Fibroblast of skin of right quadriceps (primary cell): ENCODE data around the gene DNAJC22.
"Not testable (repeated sequence)": the region's sequence is repeated elsewhere in the genome, so short reads cannot be mapped to it uniquely, and the experiment has no call there.

ENCODE experiments used
- DNase-seq: peaks from one replicate; pipeline ENCODE4 v3.0.0-alpha.2; 2013

The DNAJC22 gene

GRCh38 chr12:49346659-49347310, at the start of gene DNAJC22:
TSS of gene DNAJC22 (plus strand) at chr12:49346888. CDS start at chr12:49348873, 1,985 bp downstream.
- DNase-seq = no peak

GRCh38 chr12:49297695-49298060, 49.0 kb upstream of the DNAJC22 start:
- no peak for DNase-seq

- DNase-seq = no peak
Observed at GRCh38 chr12:49298160-49298559, 48.5 kb upstream of the DNAJC22 start.

- DNase-seq = no peak
Observed at GRCh38 chr12:49301760-49302159, 44.9 kb upstream of the DNAJC22 start.

GRCh38 chr12:49304161-49304560, 42.5 kb upstream of the DNAJC22 start:
- peak; percentile 23 for DNase-seq

GRCh38 chr12:49305762-49306510, 40.8 kb upstream of the DNAJC22 start:
- DNase-seq = no peak

- no peak for DNase-seq
Observed at GRCh38 chr12:49309386-49309785, 37.3 kb upstream of the DNAJC22 start.

GRCh38 chr12:49310451-49311000, 36.2 kb upstream of the DNAJC22 start:
- not testable (repeated sequence) for DNase-seq

- DNase-seq = no peak
Observed at GRCh38 chr12:49314811-49315210, 31.9 kb upstream of the DNAJC22 start.

- DNase-seq = not testable (repeated sequence)
Observed at GRCh38 chr12:49317118-49317517, 29.6 kb upstream of the DNAJC22 start.

- DNase-seq = not testable (repeated sequence)
Observed at GRCh38 chr12:49320411-49321103, 26.1 kb upstream of the DNAJC22 start.

- no peak for DNase-seq
Observed at GRCh38 chr12:49322367-49322707, 24.4 kb upstream of the DNAJC22 start.

GRCh38 chr12:49322708-49323523, 23.8 kb upstream of the DNAJC22 start, which contains the start of gene TROAP:
TSS of gene TROAP (plus strand) at chr12:49323255. CDS start at chr12:49323609, 354 bp downstream.
- DNase-seq = peak; percentile 99

GRCh38 chr12:49323524-49324097, 23.1 kb upstream of the DNAJC22 start:
- no peak for DNase-seq

- no peak for DNase-seq
Observed at GRCh38 chr12:49325606-49326005, 21.1 kb upstream of the DNAJC22 start.

- DNase-seq = no peak
Observed at GRCh38 chr12:49327368-49327767, 19.3 kb upstream of the DNAJC22 start.

GRCh38 chr12:49327887-49328286, 18.8 kb upstream of the DNAJC22 start:
- no peak for DNase-seq

GRCh38 chr12:49328816-49329215, 17.9 kb upstream of the DNAJC22 start:
- no peak for DNase-seq

GRCh38 chr12:49330032-49330619, 16.6 kb upstream of the DNAJC22 start:
- no peak for DNase-seq

GRCh38 chr12:49330631-49331379, 15.9 kb upstream of the DNAJC22 start:
- no peak for DNase-seq
